H1 (cell line): ENCODE results near the gene HIGD2A. TPM values are rescaled to one million over a fixed set of nuclear protein-coding genes. Genes with fewer than 3 reads are reported as not detected.

Source experiments
- CTCF ChIA-PET: fragments of 300-600 bp; sonication (Branson Sonifier 250); formaldehyde crosslinking; loops from one replicate; lab custom pipeline; 2021; ENCODE audit not compliant: partially characterized antibody; lab: Charles Lee
- POLR2A ChIA-PET: fragments of 300-600 bp; sonication (Branson Sonifier 250); formaldehyde crosslinking; loops from one replicate; lab custom pipeline; 2021; ENCODE audit warnings: inconsistent platforms; ENCODE audit not compliant: partially characterized antibody; lab: Charles Lee
- DNase-seq, 2 experiments: peaks; one replicate each; pipeline versions ENCODE4 v3.0.0 to v3.0.0-alpha.2; 2010 to 2022; ENCODE audit warnings: low spot score in 2 of 2, low read depth in 1 of 2, mixed read lengths in 1 of 2
- FAIRE-seq: peaks from 2 replicates; lab custom pipeline; 2011; peaks lifted over from hg19 to GRCh38; lab: Jason Lieb, UNC
- H2AFZ ChIP-seq: 2 replicates; pipeline ENCODE4 v1.8.1; 2012; ENCODE audit warnings: low read length, inconsistent platforms
- H2AK5ac ChIP-seq: 2 replicates; pipeline ENCODE4 v1.6.1; 2013; ENCODE audit warnings: low read depth, low read length
- H2BK120ac ChIP-seq: replicated peaks from 2 replicates; pipeline ENCODE3; 2013; ENCODE audit warnings: low read depth, low read length, inconsistent platforms
- H2BK12ac ChIP-seq: 2 replicates; pipeline ENCODE4 v1.6.1; 2013; ENCODE audit warnings: low read depth, low read length
- H2BK15ac ChIP-seq: 2 replicates; pipeline ENCODE4 v1.6.1; 2013; ENCODE audit warnings: low read length
- H2BK20ac ChIP-seq: 2 replicates; pipeline ENCODE4 v1.6.1; 2013; ENCODE audit warnings: low read length
- H2BK5ac ChIP-seq: 2 replicates; pipeline ENCODE4 v1.6.1; 2013; ENCODE audit warnings: low read depth, low read length
- H3K14ac ChIP-seq: 2 replicates; pipeline ENCODE4 v1.6.1; 2013; ENCODE audit warnings: inconsistent platforms; ENCODE audit not compliant: insufficient read length
- H3K18ac ChIP-seq: 2 replicates; pipeline ENCODE4 v1.6.1; 2013; ENCODE audit warnings: low read length; ENCODE audit errors: extremely low read depth
- H3K23ac ChIP-seq: 2 replicates; pipeline ENCODE4 v1.6.1; 2013; ENCODE audit warnings: inconsistent platforms; ENCODE audit not compliant: insufficient read length
- H3K23me2 ChIP-seq: 2 replicates; pipeline ENCODE4 v1.6.1; 2013; ENCODE audit warnings: low read depth, low read length
- H3K27ac ChIP-seq: 2 replicates; pipeline ENCODE4 v1.6.1; 2011; ENCODE audit warnings: low read depth, low read length, inconsistent platforms
- H3K27me3 ChIP-seq, 4 experiments: replicated peaks in 1 of 4; 1 replicate in 1 of 4; 2 replicates in 3 of 4; pipeline versions ENCODE4 v1.6.1 to v1.8.1; 2011 to 2013; ENCODE audit warnings: low read length in 3 of 4, mild to moderate bottlenecking in 3 of 4, inconsistent platforms in 2 of 4, mixed read lengths in 2 of 4, moderate library complexity in 1 of 4; ENCODE audit not compliant: control insufficient read depth in 3 of 4, insufficient read depth in 3 of 4; ENCODE audit errors: extremely low read depth in 1 of 4
- H3K36me3 ChIP-seq, 4 experiments: 2 replicates each; pipeline versions ENCODE4 v1.6.1 to v1.8.1; 2011 to 2013; ENCODE audit warnings: mild to moderate bottlenecking in 4 of 4, low read length in 3 of 4, moderate library complexity in 2 of 4, control low read depth in 1 of 4, inconsistent platforms in 1 of 4; ENCODE audit not compliant: insufficient read depth in 4 of 4, control insufficient read depth in 2 of 4
- H3K4ac ChIP-seq: replicated peaks from 2 replicates; pipeline ENCODE3; 2013; ENCODE audit warnings: low read length, low read depth, mixed read lengths, inconsistent platforms; ENCODE audit not compliant: insufficient read length
- H3K4me1 ChIP-seq, 4 experiments: replicated peaks in 1 of 4; 1 replicate in 1 of 4; 2 replicates in 3 of 4; pipeline versions ENCODE4 v1.6.1 to v1.8.1; 2011 to 2013; ENCODE audit warnings: low read length in 3 of 4, inconsistent platforms in 2 of 4, mixed read lengths in 1 of 4; ENCODE audit not compliant: insufficient read depth in 4 of 4, control insufficient read depth in 3 of 4
- H3K4me2 ChIP-seq, 2 experiments: 2 replicates each; pipeline versions ENCODE4 v1.6.1 to v1.8.1; 2011 to 2013; ENCODE audit warnings: low read depth in 2 of 2, low read length in 2 of 2, control low read depth in 1 of 2, inconsistent platforms in 1 of 2, mild to moderate bottlenecking in 1 of 2; ENCODE audit not compliant: insufficient read depth in 1 of 2
- H3K4me3 ChIP-seq, 4 experiments: fragments of 200-600, 300-600 bp in 1 of 4; sonication (generic), shearing (Covaris generic), sonication (Bioruptor Twin) in 1 of 4; 2 replicates each; pipeline versions ENCODE4 v1.5.1 to v1.8.1; 2011 to 2016; ENCODE audit warnings: low read length in 4 of 4, low read depth in 3 of 4, control low read depth in 2 of 4, inconsistent platforms in 2 of 4, mild to moderate bottlenecking in 2 of 4, mixed read lengths in 1 of 4, moderate library complexity in 1 of 4; ENCODE audit not compliant: insufficient read depth in 2 of 4; ENCODE audit errors: extremely low read depth in 1 of 4
- H3K56ac ChIP-seq: replicated peaks from 2 replicates; pipeline ENCODE3; 2013; ENCODE audit warnings: low read depth, mild to moderate bottlenecking, mixed read lengths, low read length, inconsistent platforms; ENCODE audit not compliant: insufficient read length
- H3K79me1 ChIP-seq: 2 replicates; pipeline ENCODE4 v1.6.1; 2013; ENCODE audit warnings: low read depth, low read length, control low read depth
- H3K79me2 ChIP-seq, 2 experiments: 2 replicates each; pipeline versions ENCODE4 v1.6.1 to v1.8.1; 2012 to 2013; ENCODE audit warnings: low read length in 2 of 2, mild to moderate bottlenecking in 2 of 2, inconsistent platforms in 1 of 2; ENCODE audit not compliant: insufficient read depth in 2 of 2, control insufficient read depth in 1 of 2
- H3K9ac ChIP-seq, 4 experiments: replicated peaks in 1 of 4; 1 replicate in 1 of 4; 2 replicates in 3 of 4; pipeline versions ENCODE4 v1.6.1 to v1.8.1; 2011 to 2013; ENCODE audit warnings: low read depth in 3 of 4, low read length in 3 of 4, control low read depth in 2 of 4, mild to moderate bottlenecking in 2 of 4, moderate library complexity in 2 of 4, inconsistent platforms in 1 of 4; ENCODE audit errors: extremely low read depth in 1 of 4
- H3K9me3 ChIP-seq, 2 experiments: 2 replicates each; pipeline versions ENCODE4 v1.6.1 to v1.8.1; 2012 to 2013; ENCODE audit warnings: mild to moderate bottlenecking in 2 of 2, moderate library complexity in 2 of 2, control low read depth in 1 of 2, inconsistent platforms in 1 of 2, low read depth in 1 of 2, low read length in 1 of 2, mixed read lengths in 1 of 2; ENCODE audit not compliant: insufficient read depth in 2 of 2
- H4K20me1 ChIP-seq, 2 experiments: replicated peaks in 1 of 2; 2 replicates each; pipeline versions ENCODE3 to v1.8.1; 2011 to 2013; ENCODE audit warnings: inconsistent platforms in 2 of 2, low read length in 2 of 2, mild to moderate bottlenecking in 1 of 2; ENCODE audit not compliant: insufficient read depth in 2 of 2, control insufficient read depth in 1 of 2
- H4K5ac ChIP-seq: 2 replicates; pipeline ENCODE4 v1.6.1; 2013; ENCODE audit warnings: low read length, low read depth, mixed read lengths, inconsistent platforms; ENCODE audit not compliant: insufficient read length
- H4K8ac ChIP-seq: 2 replicates; pipeline ENCODE4 v1.8.0; 2013; ENCODE audit warnings: mild to moderate bottlenecking, moderate library complexity, low read length, inconsistent platforms; ENCODE audit not compliant: insufficient read depth; ENCODE audit errors: extremely low read depth
- H4K91ac ChIP-seq: replicated peaks from 2 replicates; pipeline ENCODE3; 2013; ENCODE audit warnings: low read length, mixed read lengths, inconsistent platforms; ENCODE audit not compliant: insufficient read length
- RNF2 ChIP-seq: fragments of 200-900, 300-1000 bp; sonication (generic); IDR thresholded peaks from 2 replicates; pipeline ENCODE4 v1.7.1; 2016; ENCODE audit warnings: borderline replicate concordance, low read depth, mild to moderate bottlenecking, antibody characterized with exemption, low read length; ENCODE audit not compliant: poor library complexity, severe bottlenecking; ENCODE audit errors: missing control alignments
- WGBS, 2 experiments: shearing (Covaris generic) in 1 of 2; methylation state at CpG; one replicate each; pipeline versions ENCODE4 v1.1.6 to v1.1.7; 2013 to 2015; ENCODE audit warnings: low lambda C conversion rate in 2 of 2, mixed read lengths in 2 of 2, inconsistent platforms in 1 of 2, low coverage in 1 of 2, missing lambda C conversion rate in 1 of 2; ENCODE audit not compliant: insufficient replicate concordance in 2 of 2, insufficient coverage in 1 of 2, insufficient read length in 1 of 2; ENCODE audit errors: extremely low coverage in 1 of 2, missing lambda C conversion rate in 1 of 2; 5-methylcytosine and 5-hydroxymethylcytosine counted together
- polyA plus RNA-seq, 7 experiments: library from polyadenylated mRNA; depleted of rRNA in 3 of 7; stranded (reverse) in 5 of 7; unstranded in 2 of 7; fragments of >200 nt in 5 of 7; fragments of 200-250 nt in 2 of 7; gene quantifications; 1 replicate in 5 of 7; 2 replicates in 1 of 7; 4 replicates in 1 of 7; pipeline versions ENCODE4 v1.2.1 to v1.2.3, GENCODE V29; 2011 to 2013; ENCODE audit warnings: missing spikeins in 2 of 7, mixed read lengths in 2 of 7
- total RNA-seq: library from RNA; stranded (reverse); fragmentation: NEBNext Ultra II Directional; extraction: Animal tissue kit (Norgen Biotek cat#: 25700); gene quantifications from 2 replicates; pipeline ENCODE4 v1.2.1, GENCODE V29; 2021

HIGD2A gene
- total and polyA plus RNA-seq, 2 of the 8 experiments (the other 6 are each of a cell fraction or from before 2014, with no cell fraction given) = 95.5 to 264 TPM

DNA sequence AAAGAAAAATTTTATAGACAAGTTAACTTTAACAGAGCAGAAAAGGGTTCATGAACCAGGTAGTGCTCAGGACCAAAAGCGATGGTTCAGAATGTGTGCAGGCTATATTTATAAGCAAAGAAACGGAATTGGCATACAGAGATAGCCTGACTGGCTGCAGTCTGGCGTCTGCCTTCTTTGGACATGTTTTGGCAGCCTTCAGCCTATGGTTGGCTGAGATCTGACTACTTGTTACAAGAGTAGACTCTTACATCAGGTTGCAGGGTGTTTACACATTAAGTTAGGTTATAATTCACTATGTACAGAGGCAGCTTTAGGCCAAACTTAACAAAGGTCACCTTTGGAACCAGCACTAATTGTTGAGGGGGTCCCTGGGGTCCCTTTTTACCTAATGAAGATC lies 7.1 kb upstream of the HIGD2A start:
- 88% methylated on average over 3 of the region's 3 CpGs; no CpG with 5 or more reads in 1 of the 2 experiments for WGBS, 2 experiments
- Histone ChIP-seq H3K36me3 (peaks cover 25 to 49% (median 35%) of the 10 kb centered on the region in 4 experiments), H3K23me2 (no peaks in the 10 kb centered on the region), H2BK120ac (no peak overlapping the region), H3K56ac (no peak overlapping the region), H2BK5ac (no peak overlapping the region), H3K79me2 (peaks cover 0 to 11% of the 10 kb centered on the region in 2 experiments; a peak in 3 of 4 replicates), H3K4me3 (no peak overlapping the region), H3K27me3 (no peaks in the 10 kb centered on the region), H3K4me2 (no peak overlapping the region), H2AK5ac (no peak overlapping the region), H3K4ac (no peak overlapping the region), H2BK12ac (no peak overlapping the region), H3K23ac (no peak overlapping the region), H3K9me3 (no peaks in the 10 kb centered on the region), H4K20me1 (peaks cover 6 to 8% of the 10 kb centered on the region in 2 experiments), H3K14ac (no peak overlapping the region), H2BK15ac (no peak overlapping the region), H3K4me1 (no peaks in the 10 kb centered on the region), H4K8ac (no peak overlapping the region), H3K9ac (no peak overlapping the region), H2BK20ac (no peak overlapping the region), H3K79me1 (no peaks in the 10 kb centered on the region), H4K5ac (no peak overlapping the region), H2AFZ (no peak overlapping the region), H3K27ac (no peak overlapping the region), H3K18ac (no peak overlapping the region), H4K91ac (no peak overlapping the region)
- ChIA-PET POLR2A (interaction anchor here (2.5 to 9.4 kb wide), 2 partner anchors 9 to 155 kb away, joined by 7 to 93 read pairs; no protein-coding TSS in a partner anchor), CTCF (interaction anchor here (0.9 kb wide), 1 partner anchor 13 kb away, joined by 3 read pairs; no protein-coding TSS in a partner anchor)
- DNase-seq (no peak), FAIRE-seq (no peak)
- TF ChIP-seq RNF2 = no peak
